T-helper 1 cell treated with Interleukin-12 subunit alpha and Interleukin-12 subunit beta and Interleukin-4 antibody, amounts not matched to agents 30 μg/mL and 1 μg/mL, for 36 hours (primary cell): ENCODE results near the gene CALU.
A peak's percentile ranks its signal among the peaks of the same experiment; 100 is the strongest.

ENCODE experiments used
- H3K27ac Mint-ChIP-seq: one replicate; pipeline ENCODE4 v1.8.0; 2021; ENCODE audit warnings: mild to moderate bottlenecking, mixed read lengths
- H3K27me3 Mint-ChIP-seq: one replicate; pipeline ENCODE4 v1.8.0; 2021; ENCODE audit warnings: low read depth, mixed read lengths
- H3K36me3 Mint-ChIP-seq: one replicate; pipeline ENCODE4 v1.8.0; 2021; ENCODE audit warnings: low read depth, mixed read lengths
- H3K4me1 Mint-ChIP-seq: one replicate; pipeline ENCODE4 v1.8.0; 2021; ENCODE audit warnings: low read depth, mixed read lengths
- H3K4me3 Mint-ChIP-seq: one replicate; pipeline ENCODE4 v1.8.0; 2021; ENCODE audit warnings: mild to moderate bottlenecking, moderate library complexity, mixed read lengths
- H3K9me3 Mint-ChIP-seq: one replicate; pipeline ENCODE4 v1.8.0; 2021; ENCODE audit warnings: mixed read lengths

CALU gene

GRCh38 chr7:128739048-128739962 lies at the start of gene CALU:
Gene CALU, plus strand, starts transcription at chr7:128739359. Its CDS starts 9,225 bp downstream, at chr7:128748584.
- H3K27ac Mint-ChIP-seq = peak within 1 kb of the TSS; percentile 98
- H3K4me3 Mint-ChIP-seq = peak within 1 kb of the TSS; percentile 98
- H3K4me1 Mint-ChIP-seq = peaks cover 37% of the 10 kb centered on the region
- H3K9me3 Mint-ChIP-seq = no peaks in the 10 kb centered on the region
- peaks cover 4% of the 10 kb centered on the region for H3K27me3 Mint-ChIP-seq
- H3K36me3 Mint-ChIP-seq = peaks cover 6% of the 10 kb centered on the region

GRCh38 chr7:128691227-128691626 lies 47.9 kb upstream of the CALU start:
- H3K4me3 Mint-ChIP-seq = no peak overlapping the region
- H3K9me3 Mint-ChIP-seq = no peaks in the 10 kb centered on the region
- peaks cover 10% of the 10 kb centered on the region for H3K27me3 Mint-ChIP-seq
- no peaks in the 10 kb centered on the region for H3K36me3 Mint-ChIP-seq
- no peaks in the 10 kb centered on the region for H3K4me1 Mint-ChIP-seq
- no peak overlapping the region for H3K27ac Mint-ChIP-seq

- no peak overlapping the region for H3K4me3 Mint-ChIP-seq
- peaks cover 2% of the 10 kb centered on the region for H3K36me3 Mint-ChIP-seq
- peaks cover 25% of the 10 kb centered on the region for H3K27me3 Mint-ChIP-seq
- H3K9me3 Mint-ChIP-seq = no peaks in the 10 kb centered on the region
- no peak overlapping the region for H3K27ac Mint-ChIP-seq
- H3K4me1 Mint-ChIP-seq = peaks cover 4% of the 10 kb centered on the region
Measured at GRCh38 chr7:128692623-128693270, 46.4 kb upstream of the CALU start.

GRCh38 chr7:128693373-128694015 lies 45.7 kb upstream of the CALU start:
- no peak overlapping the region for H3K27ac Mint-ChIP-seq

GRCh38 chr7:128694738-128695137 lies 44.4 kb upstream of the CALU start:
- H3K4me1 Mint-ChIP-seq = peaks cover 6% of the 10 kb centered on the region
- H3K27me3 Mint-ChIP-seq = peaks cover 44% of the 10 kb centered on the region
- peaks cover 2% of the 10 kb centered on the region for H3K36me3 Mint-ChIP-seq
- no peak overlapping the region for H3K4me3 Mint-ChIP-seq
- no peaks in the 10 kb centered on the region for H3K9me3 Mint-ChIP-seq
- H3K27ac Mint-ChIP-seq = no peak overlapping the region

More at GRCh38 chr7:128693373-128694015, 45.7 kb upstream of the CALU start:
- peaks cover 2% of the 10 kb centered on the region for H3K36me3 Mint-ChIP-seq
- peaks cover 33% of the 10 kb centered on the region for H3K27me3 Mint-ChIP-seq
- peaks cover 6% of the 10 kb centered on the region for H3K4me1 Mint-ChIP-seq
- H3K9me3 Mint-ChIP-seq = no peaks in the 10 kb centered on the region
- no peak overlapping the region for H3K4me3 Mint-ChIP-seq

- H3K27ac Mint-ChIP-seq = no peak overlapping the region
- peaks cover 2% of the 10 kb centered on the region for H3K36me3 Mint-ChIP-seq
- H3K27me3 Mint-ChIP-seq = peaks cover 66% of the 10 kb centered on the region
- peaks cover 6% of the 10 kb centered on the region for H3K4me1 Mint-ChIP-seq
- H3K4me3 Mint-ChIP-seq = peak overlapping the region; percentile 77
- H3K9me3 Mint-ChIP-seq = no peaks in the 10 kb centered on the region
Measured at GRCh38 chr7:128697302-128697905, 41.8 kb upstream of the CALU start.

- Mint-ChIP-seq H3K4me3 (no peak overlapping the region), H3K9me3 (no peaks in the 10 kb centered on the region), H3K27ac (no peak overlapping the region), H3K4me1 (peaks cover 6% of the 10 kb centered on the region), H3K27me3 (peaks cover 72% of the 10 kb centered on the region), H3K36me3 (peaks cover 2% of the 10 kb centered on the region)
Measured at GRCh38 chr7:128699196-128699712, 39.9 kb upstream of the CALU start.

GRCh38 chr7:128699895-128700294 lies 39.3 kb upstream of the CALU start:
- Mint-ChIP-seq H3K27me3 (peaks cover 70% of the 10 kb centered on the region), H3K4me1 (peaks cover 6% of the 10 kb centered on the region), H3K9me3 (no peaks in the 10 kb centered on the region), H3K4me3 (no peak overlapping the region), H3K36me3 (peaks cover 2% of the 10 kb centered on the region), H3K27ac (no peak overlapping the region)

GRCh38 chr7:128701062-128701785 lies 37.9 kb upstream of the CALU start:
- peak overlapping the region; percentile 7 for H3K27ac Mint-ChIP-seq
- peaks cover 62% of the 10 kb centered on the region for H3K27me3 Mint-ChIP-seq
- H3K36me3 Mint-ChIP-seq = peaks cover 2% of the 10 kb centered on the region
- no peak overlapping the region for H3K4me3 Mint-ChIP-seq
- no peaks in the 10 kb centered on the region for H3K9me3 Mint-ChIP-seq
- H3K4me1 Mint-ChIP-seq = peaks cover 6% of the 10 kb centered on the region

- H3K4me1 Mint-ChIP-seq = no peaks in the 10 kb centered on the region
- H3K4me3 Mint-ChIP-seq = no peak overlapping the region
- peaks cover 37% of the 10 kb centered on the region for H3K27me3 Mint-ChIP-seq
- no peak overlapping the region for H3K27ac Mint-ChIP-seq
- no peaks in the 10 kb centered on the region for H3K9me3 Mint-ChIP-seq
- no peaks in the 10 kb centered on the region for H3K36me3 Mint-ChIP-seq
Measured at GRCh38 chr7:128703609-128704241, 35.4 kb upstream of the CALU start.

GRCh38 chr7:128705891-128706333 lies 33.2 kb upstream of the CALU start:
- Mint-ChIP-seq H3K9me3 (no peaks in the 10 kb centered on the region), H3K27ac (no peak overlapping the region), H3K27me3 (peaks cover 30% of the 10 kb centered on the region), H3K4me1 (no peaks in the 10 kb centered on the region), H3K4me3 (no peak overlapping the region), H3K36me3 (no peaks in the 10 kb centered on the region)

- Mint-ChIP-seq H3K4me3 (no peak overlapping the region), H3K9me3 (no peaks in the 10 kb centered on the region), H3K4me1 (no peaks in the 10 kb centered on the region), H3K27me3 (peaks cover 22% of the 10 kb centered on the region), H3K36me3 (no peaks in the 10 kb centered on the region), H3K27ac (no peak overlapping the region)
Measured at GRCh38 chr7:128707752-128708151, 31.4 kb upstream of the CALU start.

GRCh38 chr7:128708235-128708634 lies 30.9 kb upstream of the CALU start:
- Mint-ChIP-seq H3K4me3 (no peak overlapping the region), H3K36me3 (no peaks in the 10 kb centered on the region), H3K27me3 (peaks cover 22% of the 10 kb centered on the region), H3K9me3 (no peaks in the 10 kb centered on the region), H3K27ac (no peak overlapping the region), H3K4me1 (no peaks in the 10 kb centered on the region)
